GM10248 (cell line): Measurements from ENCODE around the gene SKAP1.

Experiments used
- CTCF ChIA-PET: fragments of 300-600 bp; sonication (Branson Sonifier 250); formaldehyde crosslinking; extraction: SDS; loops from one replicate; lab custom pipeline; 2021; ENCODE audit warnings: antibody characterized with exemption; lab: Yijun Ruan, JAX
- POLR2A ChIA-PET: fragments of 350-650 bp; sonication (Branson Sonifier 250); formaldehyde crosslinking; extraction: SDS; loops from one replicate; lab custom pipeline; 2020; ENCODE audit warnings: antibody characterized with exemption; lab: Yijun Ruan, JAX
- DNase-seq: peaks from one replicate; pipeline ENCODE4 v3.0.0; 2012; ENCODE audit errors: extremely low spot score
- TF ChIP-seq, protein P1 (sequence below): IDR thresholded peaks from 2 replicates; pipeline ENCODE4 v1.5.1; 2012; ENCODE audit warnings: mild to moderate bottlenecking, low read depth; ENCODE audit errors: extremely low read depth, missing control alignments, control extremely low read depth

SKAP1 gene

DNA sequence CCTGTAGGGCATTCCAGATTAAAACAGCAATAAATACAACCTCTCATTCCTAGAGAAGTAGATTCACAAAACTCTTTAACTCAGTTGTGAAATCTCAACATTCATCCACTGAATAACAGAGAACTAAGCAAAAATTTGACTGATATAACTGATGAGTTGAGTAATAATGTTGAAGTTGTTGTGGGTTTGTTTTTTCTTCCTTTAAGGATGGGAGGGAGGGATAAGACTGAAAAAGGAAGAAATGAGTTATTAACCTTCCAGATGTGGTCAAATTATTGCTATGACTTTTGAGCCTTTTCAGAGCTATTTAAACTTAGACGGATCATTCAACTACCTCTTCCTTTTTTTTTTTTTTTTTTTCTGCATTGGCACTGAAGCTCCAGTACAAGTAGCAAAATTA lies 38.6 kb downstream of the SKAP1 start:
- CTCF ChIA-PET, result interaction anchor here (1.0 to 2.3 kb wide), 6 partner anchors 9 to 202 kb away, joined by 3 to 9 read pairs (median 6); no protein-coding TSS in a partner anchor
- TF ChIP-seq, protein P1, sequence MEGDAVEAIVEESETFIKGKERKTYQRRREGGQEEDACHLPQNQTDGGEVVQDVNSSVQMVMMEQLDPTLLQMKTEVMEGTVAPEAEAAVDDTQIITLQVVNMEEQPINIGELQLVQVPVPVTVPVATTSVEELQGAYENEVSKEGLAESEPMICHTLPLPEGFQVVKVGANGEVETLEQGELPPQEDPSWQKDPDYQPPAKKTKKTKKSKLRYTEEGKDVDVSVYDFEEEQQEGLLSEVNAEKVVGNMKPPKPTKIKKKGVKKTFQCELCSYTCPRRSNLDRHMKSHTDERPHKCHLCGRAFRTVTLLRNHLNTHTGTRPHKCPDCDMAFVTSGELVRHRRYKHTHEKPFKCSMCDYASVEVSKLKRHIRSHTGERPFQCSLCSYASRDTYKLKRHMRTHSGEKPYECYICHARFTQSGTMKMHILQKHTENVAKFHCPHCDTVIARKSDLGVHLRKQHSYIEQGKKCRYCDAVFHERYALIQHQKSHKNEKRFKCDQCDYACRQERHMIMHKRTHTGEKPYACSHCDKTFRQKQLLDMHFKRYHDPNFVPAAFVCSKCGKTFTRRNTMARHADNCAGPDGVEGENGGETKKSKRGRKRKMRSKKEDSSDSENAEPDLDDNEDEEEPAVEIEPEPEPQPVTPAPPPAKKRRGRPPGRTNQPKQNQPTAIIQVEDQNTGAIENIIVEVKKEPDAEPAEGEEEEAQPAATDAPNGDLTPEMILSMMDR, result no peak
- POLR2A ChIA-PET, result no interaction called here
- no peak for DNase-seq

DNA sequence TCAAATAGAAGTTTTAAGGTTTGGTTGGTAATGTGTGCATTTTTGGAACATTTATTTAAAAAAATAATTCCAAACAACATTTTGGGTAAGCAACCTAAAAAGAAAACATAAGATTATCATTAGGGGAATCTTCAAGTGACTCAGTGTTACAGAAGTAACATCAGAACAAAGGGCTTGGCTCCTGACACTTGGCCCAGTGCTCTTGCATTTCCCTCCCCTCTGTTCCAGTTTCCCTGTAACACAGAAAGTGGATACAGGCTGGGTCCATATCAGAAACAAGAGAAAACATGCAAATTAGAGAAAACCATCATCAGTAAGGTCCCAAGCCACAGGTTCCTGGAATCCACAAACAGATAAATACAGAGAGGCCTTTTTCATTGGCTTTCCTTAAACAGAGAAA lies 40.1 kb downstream of the SKAP1 start:
- no peak for DNase-seq
- POLR2A ChIA-PET, result no interaction called here
- TF ChIP-seq, protein P1, result no peak
- CTCF ChIA-PET, result interaction anchor here (0.8 to 2.0 kb wide), 6 partner anchors 8 to 109 kb away, joined by 3 to 9 read pairs (median 3); no protein-coding TSS in a partner anchor

DNA sequence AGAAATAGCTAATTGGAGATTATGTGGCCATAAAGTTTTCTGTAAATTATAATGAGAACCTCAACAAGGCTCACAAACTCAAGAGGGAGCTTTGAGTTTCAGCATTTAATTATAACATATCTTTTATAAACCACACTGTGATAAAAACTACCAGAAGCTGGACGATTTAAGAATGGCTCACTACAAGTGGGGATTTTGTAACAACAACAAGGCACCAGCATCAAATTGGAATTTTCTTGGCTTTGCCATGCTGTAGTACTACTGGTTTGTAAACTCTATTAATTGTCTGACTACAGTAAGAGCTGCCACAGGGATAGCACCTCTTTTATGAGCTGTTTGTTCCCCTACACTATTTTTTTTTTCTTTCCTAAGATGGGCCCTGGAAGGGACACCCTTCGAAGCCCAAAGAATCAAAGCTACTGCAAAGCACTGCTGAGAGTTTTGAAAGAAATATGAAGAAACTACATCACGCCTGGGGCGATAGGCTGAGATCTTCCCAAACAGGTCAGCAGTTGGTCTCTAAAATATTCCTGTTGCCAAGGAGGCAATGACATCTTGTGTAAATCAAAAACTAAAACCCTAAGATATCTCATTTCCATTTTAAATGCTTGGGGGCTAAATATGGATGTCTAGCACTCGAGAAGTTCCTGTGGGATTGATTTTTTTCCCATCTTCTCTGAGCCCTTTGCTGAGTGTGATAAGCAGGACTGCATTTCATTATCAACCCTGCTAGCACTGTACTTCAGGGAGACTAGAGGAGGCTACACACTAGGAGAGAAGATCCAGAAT lies 40.9 kb downstream of the SKAP1 start:
- POLR2A ChIA-PET, result no interaction called here
- no peak for DNase-seq
- TF ChIP-seq, protein P1, result no peak
- CTCF ChIA-PET, result interaction anchor here (0.8 to 1.0 kb wide), 2 partner anchors 10 to 30 kb away, joined by 3 to 8 read pairs; no protein-coding TSS in a partner anchor

DNA sequence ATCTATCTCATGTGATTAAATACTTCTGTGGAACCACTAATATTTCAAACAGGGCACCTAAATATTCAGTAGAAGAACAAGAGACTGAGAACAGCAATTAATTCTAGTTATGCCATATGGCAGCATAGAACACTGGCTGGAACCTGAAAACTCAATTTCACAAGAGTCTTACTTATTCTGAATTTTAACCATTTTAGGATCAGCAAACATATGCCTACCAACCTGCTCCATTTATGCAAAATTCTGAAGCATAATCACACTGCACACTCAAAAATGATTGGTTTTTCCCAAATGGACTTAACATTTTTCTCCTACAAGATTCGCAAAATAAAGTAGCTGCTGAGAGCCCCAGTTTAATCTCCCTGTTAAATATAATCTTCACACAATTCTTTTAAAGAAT lies 43.2 kb downstream of the SKAP1 start:
- CTCF ChIA-PET, result interaction anchor here (2.0 to 2.1 kb wide), 2 partner anchors 9 to 35 kb away, joined by 8 to 9 read pairs; no protein-coding TSS in a partner anchor
- POLR2A ChIA-PET, result no interaction called here
- DNase-seq, result no peak
- TF ChIP-seq, protein P1, result no peak

DNA sequence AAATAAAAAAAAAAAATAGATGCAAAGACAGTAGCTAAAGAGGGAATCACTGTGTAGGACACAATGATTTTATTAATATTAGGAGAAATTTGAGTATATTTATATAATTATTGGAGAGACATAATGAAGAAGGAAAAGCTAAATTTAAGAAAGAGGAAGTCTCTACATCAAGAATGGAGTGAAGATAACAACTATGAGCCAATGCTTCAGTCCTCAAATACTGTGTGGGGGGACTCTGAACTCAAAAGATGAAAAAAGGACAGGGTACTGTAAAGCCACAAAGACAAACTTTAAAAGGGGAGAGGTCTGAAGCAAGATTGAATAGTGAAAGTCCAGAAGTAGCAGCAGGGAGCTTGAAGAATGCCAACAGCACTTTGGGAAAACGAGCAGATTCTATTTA lies 44.7 kb downstream of the SKAP1 start:
- POLR2A ChIA-PET, result interaction anchor here (0.6 kb wide), 1 partner anchor 453 kb away, joined by 3 read pairs; no protein-coding TSS in a partner anchor
- CTCF ChIA-PET, result interaction anchor here (0.7 to 2.2 kb wide), 5 partner anchors 9 to 72 kb away, joined by 3 to 9 read pairs (median 4); no protein-coding TSS in a partner anchor
- TF ChIP-seq, protein P1, result no peak
- DNase-seq, result no peak

DNA sequence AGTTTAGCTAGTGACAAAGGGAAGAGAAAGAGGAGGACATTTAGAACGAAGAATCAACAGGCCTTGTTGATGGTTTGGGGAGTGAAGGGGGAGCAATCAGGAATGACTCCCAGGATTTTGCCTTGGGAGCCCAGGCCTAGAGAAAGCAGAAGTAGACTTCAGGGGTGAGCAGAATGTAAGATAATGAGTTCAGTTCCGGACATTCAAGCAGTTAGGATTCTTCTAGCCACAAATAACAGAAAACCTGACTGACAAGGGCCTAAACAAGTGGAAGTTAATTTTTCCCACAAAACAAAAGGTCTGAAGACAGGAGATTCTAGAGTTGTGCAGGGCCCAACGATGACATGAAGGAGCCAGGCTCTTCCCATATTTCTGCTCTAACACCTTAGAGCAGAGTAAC lies 45.9 kb downstream of the SKAP1 start:
- ChIA-PET CTCF (interaction anchor here (1.1 to 2.2 kb wide), 2 partner anchors 8 to 32 kb away, joined by 4 to 9 read pairs; no protein-coding TSS in a partner anchor), POLR2A (no interaction called here)
- TF ChIP-seq, protein P1, result no peak
- no peak for DNase-seq
